Activated CD4-positive, alpha-beta T cell treated with anti-CD3 and anti-CD28 coated beads for 36 hours (primary cell): Measurements from ENCODE around the gene PLD5. TPM values are rescaled to one million over a fixed set of nuclear protein-coding genes. Genes with fewer than 3 reads are reported as not detected.
"Not testable (repeated sequence)": the region's sequence is repeated elsewhere in the genome, so short reads cannot be mapped to it uniquely, and the experiment has no call there.

Experiments used
- ATAC-seq: fragments of 200-7000 bp; cut with Tn5 transposase; one replicate; pipeline ENCODE4 v1.10.0; 2021; ENCODE audit warnings: mild to moderate bottlenecking, moderate library complexity
- CTCF ChIA-PET: fragments of 350-600 bp; sonication (Branson Sonifier 250); formaldehyde crosslinking; loops from one replicate; lab custom pipeline; 2021; ENCODE audit warnings: antibody characterized with exemption; lab: Charles Lee
- POLR2A ChIA-PET: fragments of 350-600 bp; sonication (Branson Sonifier 250); formaldehyde crosslinking; loops from one replicate; lab custom pipeline; 2021; ENCODE audit warnings: antibody characterized with exemption, inconsistent platforms; lab: Charles Lee
- DNase-seq: peaks from one replicate; pipeline ENCODE4 v3.0.0-alpha.2; 2020
- H3K27ac Mint-ChIP-seq: one replicate; pipeline ENCODE4 v1.8.0; 2021; ENCODE audit warnings: mixed read lengths
- H3K27me3 Mint-ChIP-seq: one replicate; pipeline ENCODE4 v1.8.0; 2021; ENCODE audit warnings: mixed read lengths
- H3K36me3 Mint-ChIP-seq: one replicate; pipeline ENCODE4 v1.8.0; 2021; ENCODE audit warnings: low read depth, mixed read lengths
- H3K4me1 Mint-ChIP-seq: one replicate; pipeline ENCODE4 v1.8.0; 2021; ENCODE audit warnings: mixed read lengths
- H3K4me3 Mint-ChIP-seq: one replicate; pipeline ENCODE4 v1.8.0; 2021; ENCODE audit warnings: mild to moderate bottlenecking, moderate library complexity, mixed read lengths
- H3K9me3 Mint-ChIP-seq: one replicate; pipeline ENCODE4 v1.8.0; 2021; ENCODE audit warnings: low read depth, mixed read lengths
- intact Hi-C, 2 experiments: fragments of 100-400 bp; cut with DNase I in 1 of 2; cut with micrococcal nuclease in 1 of 2; formaldehyde crosslinking; loops; one replicate each; pipeline versions ENCODE4 v1.14.2 to v1.15.1; 2022 to 2024; cut with DNase I, micrococcal nuclease
- total RNA-seq, 2 experiments: library from RNA; stranded (reverse); gene quantifications; one replicate each; pipeline ENCODE4 v1.2.3, GENCODE V29; 2021

Gene PLD5
- total RNA-seq, 2 experiments from 2014 or later = not detected

DNA sequence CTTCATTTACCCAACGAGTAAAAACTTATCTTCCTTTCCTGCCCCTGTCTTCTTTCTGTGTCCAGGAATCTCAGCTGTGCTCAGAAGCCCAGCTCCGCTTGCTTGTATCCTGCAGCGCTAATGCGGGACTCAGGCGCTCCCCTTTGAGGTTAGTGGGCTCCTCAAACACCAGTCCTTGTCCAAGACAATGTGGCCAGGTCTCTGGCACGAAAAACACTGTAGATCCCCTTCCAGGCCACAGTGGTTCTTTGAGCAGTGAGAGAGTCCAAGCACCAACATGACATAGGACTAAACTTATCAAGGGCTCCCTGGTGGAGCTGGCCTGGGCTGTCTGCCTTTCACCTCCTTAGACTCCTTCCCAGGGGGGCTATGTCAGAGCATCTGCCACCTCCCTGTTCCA is 53.7 kb downstream of the PLD5 start:
- DNase-seq = no peak
- ChIA-PET CTCF (no interaction called here), POLR2A (no interaction called here)
- Mint-ChIP-seq H3K27me3 (peaks cover 7% of the 10 kb centered on the region), H3K4me1 (no peaks in the 10 kb centered on the region), H3K4me3 (no peak overlapping the region), H3K36me3 (no peaks in the 10 kb centered on the region), H3K9me3 (no peaks in the 10 kb centered on the region), H3K27ac (no peak overlapping the region)
- ATAC-seq = no peak
- intact Hi-C loops = no loop called here

DNA sequence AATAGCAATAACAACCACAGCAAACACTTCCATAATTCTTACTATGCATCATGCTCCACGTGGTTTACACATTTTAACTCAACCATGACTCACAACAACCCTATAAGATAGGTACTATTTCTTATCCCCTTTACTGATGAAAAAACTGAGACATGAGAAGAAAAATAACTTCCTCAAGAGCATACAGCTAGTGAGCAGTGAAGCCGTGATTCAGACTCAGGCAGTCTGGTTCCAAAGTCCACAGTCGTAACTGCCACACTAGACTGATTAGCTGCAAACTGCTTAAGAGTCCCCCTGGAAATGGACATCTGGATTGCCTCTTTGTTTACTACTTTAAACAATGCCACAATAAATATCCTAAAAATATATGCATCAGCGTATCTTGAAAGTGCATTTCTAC is 55.7 kb downstream of the PLD5 start:
- intact Hi-C loops = loop anchor here (5.0 kb wide), 2 partner anchors 859 to 1804 kb away; no protein-coding TSS in a partner anchor

DNA sequence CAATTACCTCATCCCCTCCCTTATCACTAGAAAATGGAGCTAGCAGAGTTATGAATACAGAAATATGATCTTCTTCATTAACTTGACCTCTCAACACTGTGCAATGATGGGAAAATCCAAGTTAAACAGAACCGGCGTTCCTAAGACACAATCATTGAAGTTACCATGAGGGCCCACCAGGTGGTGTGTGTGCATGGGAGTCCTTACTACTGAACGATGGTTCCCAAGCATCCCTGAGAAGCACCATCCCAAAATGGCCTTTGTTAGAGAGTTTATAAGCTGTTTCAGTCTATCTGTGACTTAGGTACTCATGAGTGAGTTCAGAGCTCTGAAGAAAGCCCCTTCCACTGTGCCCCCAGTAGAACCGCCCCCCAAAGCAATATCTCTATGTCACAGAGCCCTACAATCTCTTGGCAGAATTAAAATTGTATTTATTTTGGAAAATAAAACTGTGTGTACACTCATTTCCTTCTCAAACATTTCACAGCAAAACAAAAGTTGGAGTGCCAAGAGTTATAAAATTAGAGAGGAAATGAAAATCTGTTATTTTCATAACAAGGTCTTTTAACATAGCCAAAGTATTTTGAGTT is 56.8 kb downstream of the PLD5 start:
- DNase-seq (peak; percentile 44), ATAC-seq (peak; percentile 49)
- POLR2A ChIA-PET = no interaction called here
- Mint-ChIP-seq H3K9me3 (no peaks in the 10 kb centered on the region), H3K4me1 (no peaks in the 10 kb centered on the region), H3K27ac (no peak overlapping the region), H3K36me3 (no peaks in the 10 kb centered on the region), H3K27me3 (peaks cover 6% of the 10 kb centered on the region), H3K4me3 (no peak overlapping the region)
- CTCF ChIA-PET = interaction anchor here (0.6 to 1.6 kb wide), 4 partner anchors 11 to 1891 kb away, joined by 3 to 4 read pairs (median 3); no protein-coding TSS in a partner anchor
- intact Hi-C loops = loop anchor here (1.0 to 5.0 kb wide), 3 partner anchors 858 to 1805 kb away; no protein-coding TSS in a partner anchor

More for the DNA sequence above, 55.7 kb downstream of the PLD5 start:
- ATAC-seq (no peak), DNase-seq (no peak)
- Mint-ChIP-seq H3K9me3 (no peaks in the 10 kb centered on the region), H3K4me3 (no peak overlapping the region), H3K4me1 (no peaks in the 10 kb centered on the region), H3K27ac (no peak overlapping the region), H3K36me3 (no peaks in the 10 kb centered on the region), H3K27me3 (peaks cover 6% of the 10 kb centered on the region)
- ChIA-PET POLR2A (no interaction called here), CTCF (interaction anchor here (0.9 kb wide), 1 partner anchor 15 kb away, joined by 3 read pairs; no protein-coding TSS in a partner anchor)

GRCh38 chr1:242462867-242463266 is 61.6 kb downstream of the PLD5 start:
- no peak for DNase-seq
- no peaks in the 10 kb centered on the region for H3K4me1 Mint-ChIP-seq
- CTCF ChIA-PET = interaction anchor here (0.7 kb wide), 1 partner anchor 281 kb away, joined by 3 read pairs; no protein-coding TSS in a partner anchor
- H3K27me3 Mint-ChIP-seq = peaks cover 3% of the 10 kb centered on the region
- no peak overlapping the region for H3K4me3 Mint-ChIP-seq
- ATAC-seq = no peak
- no peaks in the 10 kb centered on the region for H3K9me3 Mint-ChIP-seq
- intact Hi-C loops = no loop called here
- no peaks in the 10 kb centered on the region for H3K36me3 Mint-ChIP-seq
- POLR2A ChIA-PET = no interaction called here
- H3K27ac Mint-ChIP-seq = no peak overlapping the region

DNA sequence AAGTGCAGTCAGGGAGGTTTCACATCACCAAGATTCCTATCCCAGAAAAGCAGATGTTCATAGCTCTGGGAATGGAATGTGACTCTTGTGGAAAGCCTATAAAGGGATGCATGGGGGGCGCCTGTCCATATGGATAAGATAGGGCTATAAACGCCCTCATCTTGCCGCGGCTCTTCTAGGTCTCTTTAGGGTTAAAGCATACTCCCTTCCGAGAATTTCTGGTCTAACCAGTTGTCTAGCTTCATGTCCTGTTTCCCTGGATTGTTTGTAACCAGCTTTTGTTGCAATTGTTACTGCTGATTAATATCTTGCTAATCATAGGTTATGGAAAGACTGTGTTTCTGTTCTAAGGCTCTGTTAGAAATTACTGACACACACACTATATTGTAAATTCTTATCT is 64.8 kb downstream of the PLD5 start:
- H3K27me3 Mint-ChIP-seq, intact Hi-C loops, H3K9me3 Mint-ChIP-seq, DNase-seq, ATAC-seq, H3K27ac Mint-ChIP-seq, CTCF ChIA-PET, H3K4me1 Mint-ChIP-seq, POLR2A ChIA-PET, H3K4me3 Mint-ChIP-seq, H3K36me3 Mint-ChIP-seq: not testable (repeated sequence)

DNA sequence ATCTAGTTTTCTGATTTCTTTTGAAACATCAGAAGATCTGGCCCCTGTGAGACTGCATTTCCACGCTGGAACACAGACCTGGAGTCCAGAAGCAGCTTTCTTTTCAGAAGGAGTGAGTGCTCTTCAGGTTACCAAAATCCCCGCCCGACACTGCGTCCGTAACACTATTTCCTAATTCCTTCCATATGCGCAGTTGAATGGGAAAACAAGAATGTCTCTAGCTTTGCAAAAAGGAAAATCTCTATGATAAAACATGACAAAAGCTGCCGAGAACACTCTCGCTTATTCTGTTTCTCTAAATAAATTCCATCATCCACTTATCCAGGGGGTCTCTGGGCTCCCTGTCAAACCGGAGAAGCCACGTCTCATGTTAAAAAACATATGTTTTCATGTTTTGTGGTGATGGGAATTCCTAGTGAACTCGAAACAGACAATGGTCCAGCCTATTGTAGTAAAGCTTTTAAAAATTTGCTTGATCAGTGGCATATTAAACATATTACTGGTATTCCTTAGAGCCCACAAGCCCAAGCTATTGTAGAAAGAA is 67.7 kb downstream of the PLD5 start:
- Mint-ChIP-seq H3K27ac (no peak overlapping the region), H3K9me3 (no peaks in the 10 kb centered on the region), H3K4me1 (no peaks in the 10 kb centered on the region), H3K4me3 (no peak overlapping the region), H3K36me3 (no peaks in the 10 kb centered on the region), H3K27me3 (peaks cover 16% of the 10 kb centered on the region)
- ChIA-PET CTCF (interaction anchor here (0.6 to 1.5 kb wide), 2 partner anchors 10 to 299 kb away, joined by 3 read pairs; no protein-coding TSS in a partner anchor), POLR2A (no interaction called here)
- ATAC-seq = no peak
- intact Hi-C loops = no loop called here
- no peak for DNase-seq

GRCh38 chr1:242455052-242455361 is 69.5 kb downstream of the PLD5 start:
- Mint-ChIP-seq H3K36me3 (no peaks in the 10 kb centered on the region), H3K27me3 (peaks cover 18% of the 10 kb centered on the region), H3K4me1 (no peaks in the 10 kb centered on the region), H3K27ac (no peak overlapping the region), H3K9me3 (no peaks in the 10 kb centered on the region), H3K4me3 (no peak overlapping the region)
- ChIA-PET CTCF (interaction anchor here (1.0 to 1.8 kb wide), 5 partner anchors 10 to 92 kb away, joined by 3 to 5 read pairs (median 3); no protein-coding TSS in a partner anchor), POLR2A (no interaction called here)
- intact Hi-C loops = loop anchor here in 1 of 2 experiments (2.0 kb wide), 1 partner anchor 870 kb away; no protein-coding TSS in a partner anchor
- DNase-seq (no peak), ATAC-seq (no peak)

DNA sequence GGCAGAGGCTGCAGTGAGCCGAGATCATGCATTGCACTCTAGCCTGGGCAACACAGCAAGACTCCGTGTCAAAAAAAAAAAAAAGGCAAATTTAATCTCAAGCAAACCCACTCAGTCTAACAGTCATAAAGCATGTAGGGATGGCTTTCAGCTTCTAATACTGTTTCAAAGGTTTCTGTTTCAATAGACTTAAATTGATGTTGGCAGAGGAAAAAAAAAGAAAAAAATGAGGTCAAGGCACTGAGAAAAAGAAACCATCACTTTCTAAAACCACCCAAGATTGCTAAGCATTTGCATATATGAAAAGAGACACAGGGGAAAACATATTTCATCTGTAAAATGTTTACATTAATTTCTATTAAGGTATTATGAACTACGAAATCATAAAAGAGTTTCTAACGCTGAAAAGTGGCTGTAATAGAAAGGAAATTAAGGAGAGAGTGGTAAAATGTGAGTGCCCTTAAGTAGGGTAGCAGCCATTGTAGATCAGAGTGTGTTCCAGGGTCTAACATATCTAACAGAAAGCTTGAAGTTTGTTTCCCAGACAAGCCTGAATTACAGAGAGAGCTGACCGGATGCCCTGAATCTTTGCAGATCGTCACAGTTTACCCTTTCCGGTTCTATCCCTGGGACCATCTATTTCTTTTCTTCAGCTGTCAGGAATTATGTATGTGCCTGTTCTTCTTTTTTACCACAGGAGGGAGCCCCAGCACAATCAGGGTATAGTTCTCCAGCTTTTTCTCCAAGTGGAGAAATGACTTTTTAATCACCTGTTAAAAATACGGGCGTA is 70.0 kb downstream of the PLD5 start:
- Mint-ChIP-seq H3K4me1 (no peaks in the 10 kb centered on the region), H3K9me3 (no peaks in the 10 kb centered on the region), H3K4me3 (no peak overlapping the region), H3K27ac (no peak overlapping the region), H3K27me3 (peaks cover 22% of the 10 kb centered on the region), H3K36me3 (no peaks in the 10 kb centered on the region)
- ChIA-PET CTCF (interaction anchor here (1.0 to 1.8 kb wide), 5 partner anchors 9 to 92 kb away, joined by 3 to 5 read pairs (median 3); no protein-coding TSS in a partner anchor), POLR2A (no interaction called here)
- DNase-seq (no peak), ATAC-seq (no peak)
- intact Hi-C loops = loop anchor here in 1 of 2 experiments (2.0 kb wide), 1 partner anchor 870 kb away; no protein-coding TSS in a partner anchor

DNA sequence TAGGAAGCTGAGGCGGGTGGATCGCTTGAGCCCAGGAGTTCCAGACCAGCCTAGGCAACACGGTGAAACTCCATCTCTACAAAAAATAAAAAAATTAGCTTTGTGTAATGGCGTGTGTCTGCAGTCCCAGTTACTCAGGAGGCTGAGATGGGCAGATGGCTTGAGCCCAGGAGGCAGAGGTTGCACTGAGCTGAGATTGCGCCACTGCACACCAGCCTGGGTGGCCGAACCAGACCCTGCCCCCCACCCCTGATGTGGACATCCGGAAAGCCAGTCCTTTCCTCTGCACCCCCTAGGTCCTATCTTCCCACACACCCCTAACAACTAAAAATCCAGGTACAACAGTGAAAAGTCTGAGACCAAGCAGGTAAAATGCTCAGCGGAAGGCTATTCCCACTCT is 71.9 kb downstream of the PLD5 start:
- peaks cover 27% of the 10 kb centered on the region for H3K27me3 Mint-ChIP-seq
- no peak overlapping the region for H3K27ac Mint-ChIP-seq
- no peaks in the 10 kb centered on the region for H3K9me3 Mint-ChIP-seq
- DNase-seq = no peak
- intact Hi-C loops = no loop called here
- CTCF ChIA-PET = no interaction called here
- no peak for ATAC-seq
- no peaks in the 10 kb centered on the region for H3K4me1 Mint-ChIP-seq
- no peaks in the 10 kb centered on the region for H3K36me3 Mint-ChIP-seq
- H3K4me3 Mint-ChIP-seq = no peak overlapping the region
- POLR2A ChIA-PET = no interaction called here

DNA sequence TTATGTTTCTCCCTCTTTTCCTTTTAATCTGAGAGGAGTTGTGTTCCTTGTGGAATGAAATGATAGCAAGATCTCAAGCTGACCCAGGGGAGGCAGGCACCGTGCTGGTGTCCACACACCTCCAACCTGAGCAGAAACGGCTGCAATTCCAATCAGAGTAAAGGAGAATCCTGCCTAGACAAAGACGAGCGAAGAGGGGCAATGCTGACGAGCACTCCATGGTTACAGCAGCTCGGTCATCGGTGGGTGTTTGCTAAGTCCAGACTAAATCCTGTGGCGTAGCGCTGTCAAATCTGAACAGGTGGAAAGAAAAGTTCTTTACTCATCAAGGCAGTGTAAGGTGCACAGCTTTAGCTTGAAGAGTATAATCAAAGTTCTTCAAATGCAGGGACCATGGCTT is 74.8 kb downstream of the PLD5 start:
- Mint-ChIP-seq H3K4me3 (no peak overlapping the region), H3K9me3 (no peaks in the 10 kb centered on the region), H3K27me3 (peaks cover 29% of the 10 kb centered on the region), H3K27ac (no peak overlapping the region), H3K36me3 (no peaks in the 10 kb centered on the region), H3K4me1 (no peaks in the 10 kb centered on the region)
- intact Hi-C loops = no loop called here
- ChIA-PET POLR2A (no interaction called here), CTCF (interaction anchor here (0.7 kb wide), 1 partner anchor 42 kb away, joined by 3 read pairs; no protein-coding TSS in a partner anchor)
- ATAC-seq = no peak
- DNase-seq = no peak

- Mint-ChIP-seq H3K36me3 (no peaks in the 10 kb centered on the region), H3K4me3 (no peak overlapping the region), H3K27ac (no peak overlapping the region), H3K9me3 (no peaks in the 10 kb centered on the region), H3K27me3 (peaks cover 27% of the 10 kb centered on the region), H3K4me1 (no peaks in the 10 kb centered on the region)
- ChIA-PET CTCF (no interaction called here), POLR2A (no interaction called here)
- DNase-seq (no peak), ATAC-seq (no peak)
- intact Hi-C loops = no loop called here
These were observed 75.4 kb downstream of the PLD5 start for GRCh38 chr1:242448910-242449645.
